Measurements from ENCODE around the gene PDE1A. TPM values are rescaled to one million over a fixed set of nuclear protein-coding genes. Genes with fewer than 3 reads are reported as not detected.

The PDE1A gene
- total RNA-seq, 3 donors from 2014 or later (not counting 1 experiment from before 2014, with no cell fraction given) = not detected

DNA sequence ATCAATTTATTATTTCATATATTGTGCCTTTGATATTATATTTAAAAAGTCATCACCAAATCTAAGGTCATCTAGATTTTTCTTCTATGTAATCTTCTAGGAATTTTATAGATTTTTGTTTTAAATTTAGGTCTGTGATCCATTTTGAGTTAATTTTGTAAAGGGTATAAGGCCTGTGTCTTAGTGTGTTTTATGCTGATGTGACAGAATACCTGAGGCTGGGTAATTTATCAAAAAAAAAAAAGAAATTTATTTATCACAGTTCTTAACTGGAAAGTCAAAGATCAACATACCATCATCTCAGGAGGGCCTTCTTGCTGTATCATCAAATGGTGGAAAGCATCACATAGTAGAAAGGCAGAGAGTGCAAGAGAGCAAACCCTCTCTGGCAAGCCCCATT is 216.2 kb downstream of the PDE1A start:
- TF ChIP-seq, protein P1, sequence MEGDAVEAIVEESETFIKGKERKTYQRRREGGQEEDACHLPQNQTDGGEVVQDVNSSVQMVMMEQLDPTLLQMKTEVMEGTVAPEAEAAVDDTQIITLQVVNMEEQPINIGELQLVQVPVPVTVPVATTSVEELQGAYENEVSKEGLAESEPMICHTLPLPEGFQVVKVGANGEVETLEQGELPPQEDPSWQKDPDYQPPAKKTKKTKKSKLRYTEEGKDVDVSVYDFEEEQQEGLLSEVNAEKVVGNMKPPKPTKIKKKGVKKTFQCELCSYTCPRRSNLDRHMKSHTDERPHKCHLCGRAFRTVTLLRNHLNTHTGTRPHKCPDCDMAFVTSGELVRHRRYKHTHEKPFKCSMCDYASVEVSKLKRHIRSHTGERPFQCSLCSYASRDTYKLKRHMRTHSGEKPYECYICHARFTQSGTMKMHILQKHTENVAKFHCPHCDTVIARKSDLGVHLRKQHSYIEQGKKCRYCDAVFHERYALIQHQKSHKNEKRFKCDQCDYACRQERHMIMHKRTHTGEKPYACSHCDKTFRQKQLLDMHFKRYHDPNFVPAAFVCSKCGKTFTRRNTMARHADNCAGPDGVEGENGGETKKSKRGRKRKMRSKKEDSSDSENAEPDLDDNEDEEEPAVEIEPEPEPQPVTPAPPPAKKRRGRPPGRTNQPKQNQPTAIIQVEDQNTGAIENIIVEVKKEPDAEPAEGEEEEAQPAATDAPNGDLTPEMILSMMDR (IDR thresholded peaks at IDR 0.05) = no peak
- no peak for ATAC-seq
- no peaks in the 10 kb centered on the region for H3K4me1 Mint-ChIP-seq
- Histone ChIP-seq H3K27ac (ENCODE audit: low read length) (no peak overlapping the region), H3K4me3 (ENCODE audit: low read length) (no peak overlapping the region), H3K36me3 (ENCODE audit: control insufficient read depth, insufficient read depth, low read length) (no peaks in the 10 kb centered on the region), H3K9me3 (ENCODE audit: control insufficient read depth, insufficient read depth, low read length) (peaks cover 5% of the 10 kb centered on the region), H3K27me3 (ENCODE audit: control insufficient read depth, insufficient read depth, low read length) (no peaks in the 10 kb centered on the region), H3K4me1 (ENCODE audit: control insufficient read depth, insufficient read depth, low read length) (no peaks in the 10 kb centered on the region)
- H3K4me3 Mint-ChIP-seq = no peak overlapping the region
- H3K9me3 Mint-ChIP-seq = peaks cover 0 to 3% of the 10 kb centered on the region in 2 donors
- H3K27me3 Mint-ChIP-seq (ENCODE audit: low read depth in 2 of 2) = no peaks in the 10 kb centered on the region
- intact Hi-C loops (cut with micrococcal nuclease) = no loop called here
- H3K27ac Mint-ChIP-seq = no peak overlapping the region
- H3K36me3 Mint-ChIP-seq = no peaks in the 10 kb centered on the region
- DNase-seq = no peak

GRCh38 chr2:182208421-182208820 is 218.4 kb downstream of the PDE1A start:
- Histone ChIP-seq H3K36me3 (ENCODE audit: control insufficient read depth, insufficient read depth, low read length) (no peaks in the 10 kb centered on the region), H3K4me1 (ENCODE audit: control insufficient read depth, insufficient read depth, low read length) (no peaks in the 10 kb centered on the region), H3K27me3 (ENCODE audit: control insufficient read depth, insufficient read depth, low read length) (no peaks in the 10 kb centered on the region), H3K9me3 (ENCODE audit: control insufficient read depth, insufficient read depth, low read length) (peaks cover 5% of the 10 kb centered on the region), H3K27ac (ENCODE audit: low read length) (no peak overlapping the region), H3K4me3 (ENCODE audit: low read length) (no peak overlapping the region)
- H3K36me3 Mint-ChIP-seq = no peaks in the 10 kb centered on the region
- TF ChIP-seq, protein P1 (IDR thresholded peaks at IDR 0.05) = no peak
- WGBS (ENCODE audit: insufficient coverage) = 84% methylated on average over 4 of the region's 4 CpGs
- no peak overlapping the region for H3K4me3 Mint-ChIP-seq
- intact Hi-C loops (cut with micrococcal nuclease) = no loop called here
- DNase-seq (no peak), ATAC-seq (no peak)
- no peak overlapping the region for H3K27ac Mint-ChIP-seq
- H3K9me3 Mint-ChIP-seq = peaks cover 0 to 3% of the 10 kb centered on the region in 2 donors
- no peaks in the 10 kb centered on the region for H3K27me3 Mint-ChIP-seq (ENCODE audit: low read depth in 2 of 2)
- H3K4me1 Mint-ChIP-seq = no peaks in the 10 kb centered on the region

GRCh38 chr2:182207049-182207746 is 219.6 kb downstream of the PDE1A start:
- Mint-ChIP-seq H3K27ac (no peak overlapping the region), H3K27me3 (ENCODE audit: low read depth in 2 of 2) (no peaks in the 10 kb centered on the region), H3K9me3 (peaks cover 0 to 3% of the 10 kb centered on the region in 2 donors), H3K4me1 (no peaks in the 10 kb centered on the region), H3K4me3 (no peak overlapping the region), H3K36me3 (no peaks in the 10 kb centered on the region)
- Histone ChIP-seq H3K36me3 (ENCODE audit: control insufficient read depth, insufficient read depth, low read length) (no peaks in the 10 kb centered on the region), H3K4me3 (ENCODE audit: low read length) (no peak overlapping the region), H3K27me3 (ENCODE audit: control insufficient read depth, insufficient read depth, low read length) (no peaks in the 10 kb centered on the region), H3K27ac (ENCODE audit: low read length) (no peak overlapping the region), H3K9me3 (ENCODE audit: control insufficient read depth, insufficient read depth, low read length) (peaks cover 5% of the 10 kb centered on the region), H3K4me1 (ENCODE audit: control insufficient read depth, insufficient read depth, low read length) (no peaks in the 10 kb centered on the region)
- intact Hi-C loops (cut with micrococcal nuclease) = no loop called here
- TF ChIP-seq, protein P1 (IDR thresholded peaks at IDR 0.05) = no peak
- 90% methylated on average over 5 of the region's 5 CpGs for WGBS (ENCODE audit: insufficient coverage)
- ATAC-seq (no peak), DNase-seq (no peak)

- H3K4me3 ChIP-seq (ENCODE audit: low read length) = no peak overlapping the region
- intact Hi-C loops (cut with micrococcal nuclease) = no loop called here
- no peaks in the 10 kb centered on the region for H3K36me3 Mint-ChIP-seq
- H3K36me3 ChIP-seq (ENCODE audit: control insufficient read depth, insufficient read depth, low read length) = no peaks in the 10 kb centered on the region
- no peak overlapping the region for H3K27ac Mint-ChIP-seq
- no peak overlapping the region for H3K4me3 Mint-ChIP-seq
- ATAC-seq (no peak), DNase-seq (no peak)
- H3K9me3 Mint-ChIP-seq = no peaks in the 10 kb centered on the region
- H3K27me3 ChIP-seq (ENCODE audit: control insufficient read depth, insufficient read depth, low read length) = no peaks in the 10 kb centered on the region
- no peaks in the 10 kb centered on the region for H3K4me1 Mint-ChIP-seq
- TF ChIP-seq, protein P1 (IDR thresholded peaks at IDR 0.05) = no peak
- H3K27me3 Mint-ChIP-seq (ENCODE audit: low read depth in 2 of 2) = no peaks in the 10 kb centered on the region
- no peak overlapping the region for H3K27ac ChIP-seq (ENCODE audit: low read length)
- H3K4me1 ChIP-seq (ENCODE audit: control insufficient read depth, insufficient read depth, low read length) = no peaks in the 10 kb centered on the region
- H3K9me3 ChIP-seq (ENCODE audit: control insufficient read depth, insufficient read depth, low read length) = no peaks in the 10 kb centered on the region
Observed at GRCh38 chr2:182197529-182197928, 229.3 kb downstream of the PDE1A start.

All from natural killer cell (primary cell).